ENCODE measurements around the gene RRAGB.
"Not testable (repeated sequence)": the region's sequence is repeated elsewhere in the genome, so short reads cannot be mapped to it uniquely, and the experiment has no call there.

DNA sequence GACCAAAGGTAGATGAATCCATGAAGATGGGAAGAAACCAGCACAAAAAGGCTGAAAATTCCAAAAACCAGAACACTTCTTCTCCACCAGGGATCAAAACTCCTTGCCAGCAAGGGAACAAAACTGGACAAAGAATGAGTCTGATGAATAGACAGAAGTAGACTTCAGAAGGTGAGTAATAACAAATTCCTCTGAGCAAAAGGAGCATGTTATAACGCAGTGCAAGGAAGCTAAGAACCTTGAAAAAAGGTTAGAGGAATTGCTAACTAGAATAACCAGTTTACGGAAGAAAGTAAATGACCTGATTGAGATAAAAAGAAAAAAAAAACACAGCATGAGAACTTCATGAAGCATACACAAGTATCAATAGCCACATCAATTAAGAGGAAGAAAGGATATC lies 14.1 kb upstream of the RRAGB start:
- TF ChIP-seq CTCF (conservative IDR thresholded peaks at IDR 0.05; ENCODE audit: low read depth, low read length); FOS (IDR thresholded peaks at IDR 0.05; ENCODE audit: low read depth, low read length); CEBPB (IDR thresholded peaks at IDR 0.05; ENCODE audit: low read depth, low read length); POLR2A (IDR thresholded peaks at IDR 0.05; ENCODE audit: low read depth, low read length); MAZ (IDR thresholded peaks at IDR 0.05; ENCODE audit: borderline replicate concordance, low read depth, low read length); RCOR1 (IDR thresholded peaks at IDR 0.05; ENCODE audit: insufficient replicate concordance, low read length); BHLHE40 (IDR thresholded peaks at IDR 0.05; ENCODE audit: low read depth, low read length); MXI1 (IDR thresholded peaks at IDR 0.05; ENCODE audit: borderline replicate concordance, low read depth, low read length); CHD1 (IDR thresholded peaks at IDR 0.05; ENCODE audit: low read depth, low read length); SMC3 (IDR thresholded peaks at IDR 0.05; ENCODE audit: low read depth, low read length); RFX5 (IDR thresholded peaks at IDR 0.05; ENCODE audit: low read depth, low read length): not testable (repeated sequence)
- TF ChIP-seq, protein P1, sequence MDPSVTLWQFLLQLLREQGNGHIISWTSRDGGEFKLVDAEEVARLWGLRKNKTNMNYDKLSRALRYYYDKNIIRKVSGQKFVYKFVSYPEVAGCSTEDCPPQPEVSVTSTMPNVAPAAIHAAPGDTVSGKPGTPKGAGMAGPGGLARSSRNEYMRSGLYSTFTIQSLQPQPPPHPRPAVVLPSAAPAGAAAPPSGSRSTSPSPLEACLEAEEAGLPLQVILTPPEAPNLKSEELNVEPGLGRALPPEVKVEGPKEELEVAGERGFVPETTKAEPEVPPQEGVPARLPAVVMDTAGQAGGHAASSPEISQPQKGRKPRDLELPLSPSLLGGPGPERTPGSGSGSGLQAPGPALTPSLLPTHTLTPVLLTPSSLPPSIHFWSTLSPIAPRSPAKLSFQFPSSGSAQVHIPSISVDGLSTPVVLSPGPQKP (IDR thresholded peaks at IDR 0.05; ENCODE audit: borderline replicate concordance, low read depth, low read length): not testable (repeated sequence)
